C4-2B (cell line): ENCODE measurements around the gene ZFP69B.

Source experiments
- ZFX ChIP-seq: fragments of 450-650 bp; IDR thresholded peaks from 2 replicates; pipeline ENCODE4 v1.6.1; 2017
- TF ChIP-seq, protein P1 (sequence below): fragments of 450-650 bp; conservative IDR thresholded peaks from 2 replicates; pipeline ENCODE4 v1.5.1; 2017; ENCODE audit warnings: mild to moderate bottlenecking

DNA sequence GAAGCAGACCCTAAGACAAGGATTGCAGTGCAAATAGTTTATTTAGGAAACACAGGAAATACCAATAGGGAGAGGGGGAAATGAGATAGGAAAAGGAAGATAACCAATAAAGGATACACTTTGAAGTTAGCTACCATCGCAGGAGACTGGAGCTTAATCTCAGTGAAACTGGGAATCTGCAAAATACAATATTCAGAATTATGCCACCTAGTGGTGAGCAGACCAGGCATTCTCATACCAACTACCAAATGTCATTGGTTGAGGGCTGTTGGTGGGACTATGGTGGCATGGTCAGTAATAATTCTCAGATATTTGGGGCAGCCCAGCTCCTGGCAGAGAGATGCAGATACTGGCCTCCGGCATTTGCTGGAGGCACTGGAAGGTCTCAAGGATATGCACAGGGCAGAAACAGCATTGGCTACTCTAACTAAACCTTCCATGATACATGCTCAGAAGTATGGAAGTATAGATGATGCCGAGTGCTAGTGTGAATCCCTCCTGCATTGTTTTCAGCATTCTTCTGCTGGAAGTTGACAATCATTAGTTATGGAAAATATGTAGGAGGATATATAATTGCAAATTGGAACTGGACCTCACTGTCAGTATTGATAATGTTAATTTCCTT, 11.8 kb upstream of the ZFP69B start:
- TF ChIP-seq, protein P1, sequence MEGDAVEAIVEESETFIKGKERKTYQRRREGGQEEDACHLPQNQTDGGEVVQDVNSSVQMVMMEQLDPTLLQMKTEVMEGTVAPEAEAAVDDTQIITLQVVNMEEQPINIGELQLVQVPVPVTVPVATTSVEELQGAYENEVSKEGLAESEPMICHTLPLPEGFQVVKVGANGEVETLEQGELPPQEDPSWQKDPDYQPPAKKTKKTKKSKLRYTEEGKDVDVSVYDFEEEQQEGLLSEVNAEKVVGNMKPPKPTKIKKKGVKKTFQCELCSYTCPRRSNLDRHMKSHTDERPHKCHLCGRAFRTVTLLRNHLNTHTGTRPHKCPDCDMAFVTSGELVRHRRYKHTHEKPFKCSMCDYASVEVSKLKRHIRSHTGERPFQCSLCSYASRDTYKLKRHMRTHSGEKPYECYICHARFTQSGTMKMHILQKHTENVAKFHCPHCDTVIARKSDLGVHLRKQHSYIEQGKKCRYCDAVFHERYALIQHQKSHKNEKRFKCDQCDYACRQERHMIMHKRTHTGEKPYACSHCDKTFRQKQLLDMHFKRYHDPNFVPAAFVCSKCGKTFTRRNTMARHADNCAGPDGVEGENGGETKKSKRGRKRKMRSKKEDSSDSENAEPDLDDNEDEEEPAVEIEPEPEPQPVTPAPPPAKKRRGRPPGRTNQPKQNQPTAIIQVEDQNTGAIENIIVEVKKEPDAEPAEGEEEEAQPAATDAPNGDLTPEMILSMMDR: peak; percentile 89
- no peak for TF ChIP-seq ZFX
